ENCODE measurements around the gene ST3GAL6.

Gene ST3GAL6

DNA sequence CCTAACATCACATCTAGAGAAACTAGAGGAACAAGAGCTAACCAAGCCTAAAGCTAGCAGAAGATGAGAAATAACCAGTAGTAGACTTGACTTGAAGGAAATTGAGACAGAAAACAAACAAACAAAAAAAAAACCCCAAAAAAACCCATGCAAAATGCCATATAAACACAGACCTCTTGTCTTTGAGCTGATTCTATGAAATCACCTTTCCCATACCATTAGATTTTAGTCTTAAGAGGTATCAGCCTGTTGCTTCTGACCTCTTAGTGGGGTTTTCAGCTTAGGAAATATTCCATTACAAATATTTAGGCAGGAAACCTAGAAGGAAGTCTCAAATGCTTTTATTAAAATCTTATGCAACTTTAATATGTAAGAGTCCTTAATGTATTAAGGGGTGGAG is 23.9 kb upstream of the ST3GAL6 start:
- TF ChIP-seq, protein P1, sequence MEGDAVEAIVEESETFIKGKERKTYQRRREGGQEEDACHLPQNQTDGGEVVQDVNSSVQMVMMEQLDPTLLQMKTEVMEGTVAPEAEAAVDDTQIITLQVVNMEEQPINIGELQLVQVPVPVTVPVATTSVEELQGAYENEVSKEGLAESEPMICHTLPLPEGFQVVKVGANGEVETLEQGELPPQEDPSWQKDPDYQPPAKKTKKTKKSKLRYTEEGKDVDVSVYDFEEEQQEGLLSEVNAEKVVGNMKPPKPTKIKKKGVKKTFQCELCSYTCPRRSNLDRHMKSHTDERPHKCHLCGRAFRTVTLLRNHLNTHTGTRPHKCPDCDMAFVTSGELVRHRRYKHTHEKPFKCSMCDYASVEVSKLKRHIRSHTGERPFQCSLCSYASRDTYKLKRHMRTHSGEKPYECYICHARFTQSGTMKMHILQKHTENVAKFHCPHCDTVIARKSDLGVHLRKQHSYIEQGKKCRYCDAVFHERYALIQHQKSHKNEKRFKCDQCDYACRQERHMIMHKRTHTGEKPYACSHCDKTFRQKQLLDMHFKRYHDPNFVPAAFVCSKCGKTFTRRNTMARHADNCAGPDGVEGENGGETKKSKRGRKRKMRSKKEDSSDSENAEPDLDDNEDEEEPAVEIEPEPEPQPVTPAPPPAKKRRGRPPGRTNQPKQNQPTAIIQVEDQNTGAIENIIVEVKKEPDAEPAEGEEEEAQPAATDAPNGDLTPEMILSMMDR (conservative IDR thresholded peaks at IDR 0.05), result no peak
- no peak overlapping the region for H3K27ac ChIP-seq

DNA sequence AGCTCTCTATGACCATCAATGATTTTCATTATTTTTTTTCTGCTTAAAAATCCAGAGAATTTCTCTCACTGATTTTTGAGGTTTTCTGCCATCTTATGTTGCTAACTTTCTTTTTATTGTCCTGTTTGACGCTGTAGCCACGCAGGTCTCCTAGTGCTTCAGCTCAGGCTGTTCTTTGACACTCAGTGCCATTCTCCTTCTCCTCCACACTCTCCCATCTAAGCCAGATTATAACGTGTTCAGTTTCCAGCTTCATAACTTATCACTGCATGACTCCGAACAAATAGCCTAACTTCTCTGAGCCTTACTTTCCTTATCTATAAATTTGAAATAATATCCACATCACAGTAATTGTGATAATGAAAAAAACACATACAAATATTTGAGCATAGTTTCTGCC is 22.8 kb upstream of the ST3GAL6 start:
- TF ChIP-seq, protein P1 (conservative IDR thresholded peaks at IDR 0.05), result no peak
- H3K27ac ChIP-seq, result no peak overlapping the region

DNA sequence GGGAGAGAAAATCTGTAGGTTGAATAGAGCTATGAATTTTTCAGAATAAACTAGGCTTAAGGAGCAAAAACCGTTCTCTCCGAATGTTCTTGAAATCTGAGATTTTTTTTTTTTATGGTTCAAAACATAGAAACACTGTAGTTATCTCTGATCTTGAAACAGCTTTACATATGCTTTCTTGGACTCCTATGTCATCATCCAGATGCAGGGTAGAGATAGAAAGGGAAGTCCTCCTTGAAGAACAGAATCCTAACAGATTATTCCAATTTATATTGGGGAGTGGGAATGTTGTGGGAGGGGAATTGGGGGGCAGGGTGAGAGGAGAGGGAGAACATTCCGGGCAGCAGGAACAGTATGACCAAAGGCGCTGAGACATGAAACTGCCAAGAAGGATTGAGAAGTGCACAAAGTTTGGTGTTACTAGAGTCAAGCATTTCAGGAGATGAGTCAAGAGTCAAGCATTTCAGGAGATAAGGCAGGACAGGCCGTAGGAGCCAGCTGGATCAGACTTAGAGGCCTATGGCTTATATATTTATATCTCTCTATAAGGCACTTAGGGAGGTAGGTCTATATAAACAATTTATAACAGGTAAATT is 21.9 kb upstream of the ST3GAL6 start:
- H3K27ac ChIP-seq, result no peak overlapping the region

DNA sequence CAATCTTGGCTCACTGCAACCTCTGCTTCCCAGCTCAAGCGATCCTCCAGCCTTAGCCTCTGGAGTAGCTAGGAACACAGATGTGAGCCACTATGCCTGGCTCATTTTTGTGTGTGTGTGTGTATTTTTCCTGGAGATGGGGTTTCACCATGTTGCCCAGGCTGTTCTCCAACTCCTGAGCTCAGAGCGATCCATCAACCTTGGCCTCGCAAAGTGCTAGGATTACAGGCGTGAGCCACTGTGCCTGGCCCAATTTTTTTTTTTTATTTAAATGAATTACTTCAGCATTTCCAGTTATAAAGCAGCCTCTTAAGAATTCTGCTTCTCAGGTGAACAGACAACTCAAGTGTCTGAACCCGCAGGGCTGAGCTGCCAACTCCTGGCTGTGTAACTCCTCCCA is 20.1 kb upstream of the ST3GAL6 start:
- TF ChIP-seq, protein P1 (conservative IDR thresholded peaks at IDR 0.05), result no peak

More for the DNA sequence above, 21.9 kb upstream of the ST3GAL6 start:
- TF ChIP-seq, protein P1 (conservative IDR thresholded peaks at IDR 0.05), result no peak

DNA sequence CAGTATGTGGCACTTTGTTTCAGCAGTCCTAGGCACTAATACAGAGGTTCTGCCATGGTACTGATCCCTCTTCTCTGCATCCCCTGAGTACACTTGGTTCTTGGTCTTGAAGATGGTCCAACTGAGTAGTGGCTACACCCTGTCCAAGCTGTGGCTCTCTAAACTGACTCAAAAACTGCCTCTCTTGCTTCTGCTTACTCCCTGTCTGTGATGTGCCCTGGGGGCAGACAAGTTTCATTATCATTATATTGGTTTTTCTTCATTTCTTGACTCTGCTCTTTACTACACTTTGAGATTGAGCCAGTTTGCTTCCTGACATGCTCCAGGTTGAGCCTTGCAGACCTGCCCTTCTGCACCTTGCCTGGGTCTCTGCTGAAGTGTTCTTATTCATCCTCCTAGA is 18.9 kb upstream of the ST3GAL6 start:
- TF ChIP-seq, protein P1 (conservative IDR thresholded peaks at IDR 0.05), result no peak
- no peak overlapping the region for H3K27ac ChIP-seq

More for the DNA sequence above, 20.1 kb upstream of the ST3GAL6 start:
- no peak overlapping the region for H3K27ac ChIP-seq

DNA sequence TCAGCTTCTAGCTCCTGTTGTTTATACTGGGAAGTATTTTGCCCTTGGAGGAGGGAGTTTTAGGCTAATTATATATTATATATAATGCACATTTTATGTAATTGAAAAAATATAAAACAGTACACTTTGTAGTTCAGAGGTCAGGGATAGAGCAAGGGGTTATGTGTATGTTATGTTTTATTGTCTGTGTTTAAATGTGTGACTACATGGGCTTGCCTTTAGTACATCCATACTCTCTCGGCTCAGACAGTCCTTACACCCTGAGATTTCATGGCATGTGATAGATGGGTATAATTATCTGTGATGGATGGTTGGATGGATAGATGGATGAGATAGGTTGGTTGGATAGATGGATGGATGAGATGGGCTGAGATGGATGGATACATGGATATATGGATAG is 17.4 kb upstream of the ST3GAL6 start:
- TF ChIP-seq, protein P1 (conservative IDR thresholded peaks at IDR 0.05), result no peak
- no peak overlapping the region for H3K27ac ChIP-seq

DNA sequence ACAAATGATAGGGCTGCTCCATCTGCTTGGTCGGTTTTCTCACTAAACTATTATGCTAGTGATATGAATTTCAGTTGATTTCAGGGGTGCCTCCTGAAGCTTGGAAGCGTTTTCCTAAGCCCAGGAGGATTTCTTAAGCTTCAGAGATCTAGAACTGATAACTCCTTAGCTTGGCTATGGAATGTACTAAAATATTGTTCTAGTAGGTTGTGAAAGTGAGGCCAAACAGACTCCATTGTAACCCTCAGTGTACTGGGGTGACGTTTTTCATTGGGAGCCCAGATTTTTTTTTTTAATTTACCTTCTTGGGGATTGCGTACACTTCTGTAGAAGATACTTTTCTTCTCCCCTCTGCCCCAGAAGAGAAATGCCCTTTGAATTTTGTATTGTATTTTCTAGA is 17.0 kb upstream of the ST3GAL6 start:
- no peak overlapping the region for H3K27ac ChIP-seq
- TF ChIP-seq, protein P1 (conservative IDR thresholded peaks at IDR 0.05), result no peak

Data from VCaP (cell line).